NCI-H526 treated with DMSO at 0.1 percent for 48 hours (cell line): ENCODE measurements around the gene BTBD9.

Source experiments
- DNase-seq: peaks from one replicate; lab custom pipeline; 2025; lab: John Stamatoyannopoulos, UW

Gene BTBD9

GRCh38 chr6:38177882-38178583 lies 461.7 kb downstream of the BTBD9 start:
- no peak for DNase-seq

- no peak for DNase-seq
Measured at GRCh38 chr6:38176797-38177751, 462.7 kb downstream of the BTBD9 start.

GRCh38 chr6:38175786-38176185 lies 463.9 kb downstream of the BTBD9 start:
- DNase-seq, result no peak

GRCh38 chr6:38174806-38175495 lies 464.8 kb downstream of the BTBD9 start:
- DNase-seq, result no peak

- no peak for DNase-seq
Measured at GRCh38 chr6:38174315-38174714, 465.4 kb downstream of the BTBD9 start.

- DNase-seq, result no peak
Measured at GRCh38 chr6:38173909-38174308, 465.8 kb downstream of the BTBD9 start.

- no peak for DNase-seq
Measured at GRCh38 chr6:38172739-38173410, 466.9 kb downstream of the BTBD9 start.

GRCh38 chr6:38171997-38172738 lies 467.6 kb downstream of the BTBD9 start:
- no peak for DNase-seq

- DNase-seq, result peak; percentile 65
Measured at GRCh38 chr6:38170666-38171355, 468.9 kb downstream of the BTBD9 start.

- DNase-seq, result peak; percentile 65
Measured at GRCh38 chr6:38169977-38170526, 469.7 kb downstream of the BTBD9 start.

GRCh38 chr6:38169221-38169976 lies 470.3 kb downstream of the BTBD9 start:
- no peak for DNase-seq

- DNase-seq, result no peak
Measured at GRCh38 chr6:38168699-38169098, 471.0 kb downstream of the BTBD9 start.

GRCh38 chr6:38168126-38168525 lies 471.6 kb downstream of the BTBD9 start:
- DNase-seq, result no peak

GRCh38 chr6:38167598-38167997 lies 472.1 kb downstream of the BTBD9 start:
- no peak for DNase-seq

- no peak for DNase-seq
Measured at GRCh38 chr6:38166411-38167240, 473.1 kb downstream of the BTBD9 start.

- DNase-seq, result no peak
Measured at GRCh38 chr6:38164671-38165108, 475.0 kb downstream of the BTBD9 start.

GRCh38 chr6:38164131-38164481 lies 475.6 kb downstream of the BTBD9 start:
- DNase-seq, result no peak
